GM19023 (cell line): ENCODE data around the gene OSBPL3.

Source experiments
- ATAC-seq: cut with Tn5 transposase; IDR thresholded peaks from one replicate; pipeline ENCODE4 v1.9.1; 2021; ENCODE audit warnings: mild to moderate bottlenecking, moderate library complexity; ENCODE audit not compliant: unreplicated experiment

Gene OSBPL3

DNA sequence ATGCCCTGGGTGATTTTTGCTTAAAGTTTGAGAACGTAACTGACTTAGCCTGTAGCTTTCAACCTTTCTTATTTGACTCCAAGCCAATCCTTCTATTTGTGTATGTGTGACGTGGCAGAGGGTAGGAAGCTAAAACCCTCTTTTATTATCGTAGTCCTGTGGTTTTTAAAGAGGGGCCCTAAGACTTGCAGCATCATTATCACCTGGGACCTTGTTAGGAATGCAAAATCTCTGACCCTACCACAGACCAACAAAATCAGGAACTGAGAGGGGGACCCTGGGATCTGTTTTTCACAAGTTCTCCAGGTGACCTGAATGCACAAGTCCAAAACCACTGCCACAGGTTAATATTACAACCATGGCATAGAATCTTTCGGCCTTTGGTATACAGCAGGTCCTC, 80.1 kb downstream of the OSBPL3 start:
- peak; percentile 46 for ATAC-seq

DNA sequence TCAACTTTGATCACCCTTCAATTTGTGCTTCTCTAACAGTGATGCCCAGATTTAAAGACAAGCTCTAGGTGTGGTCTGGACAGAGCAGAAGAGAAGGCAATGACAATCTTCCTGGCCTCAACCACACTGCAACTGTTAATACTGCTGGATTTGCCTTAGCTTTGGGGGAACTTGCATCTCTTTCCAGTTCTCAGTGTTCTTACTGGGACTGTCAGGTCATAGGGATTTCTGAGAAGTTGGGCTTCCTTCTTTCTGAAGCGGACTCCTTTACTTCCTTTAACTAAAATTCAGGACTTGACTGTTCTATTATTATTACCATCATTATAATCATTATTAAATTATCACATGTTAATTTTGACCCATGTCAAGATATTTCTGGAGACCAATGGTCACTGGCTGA, 80.8 kb downstream of the OSBPL3 start:
- no peak for ATAC-seq

DNA sequence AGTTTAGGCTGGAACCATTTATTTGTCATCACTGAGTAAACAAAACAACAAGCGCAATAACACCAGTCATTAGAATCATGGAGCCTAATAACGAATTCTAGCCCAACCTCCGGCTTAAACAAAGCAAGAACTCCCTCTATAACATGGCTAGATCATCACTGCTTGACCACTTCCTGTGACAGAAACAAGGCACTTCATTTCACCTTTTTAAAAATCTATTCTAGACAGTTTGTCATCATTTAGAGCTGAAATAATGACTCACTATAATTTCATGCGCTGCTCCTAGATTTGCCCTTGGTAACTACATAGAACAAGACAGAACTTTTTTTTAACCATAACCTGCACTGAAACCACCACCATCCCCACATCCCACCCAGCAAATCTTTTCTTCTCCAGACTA, 81.3 kb downstream of the OSBPL3 start:
- no peak for ATAC-seq

DNA sequence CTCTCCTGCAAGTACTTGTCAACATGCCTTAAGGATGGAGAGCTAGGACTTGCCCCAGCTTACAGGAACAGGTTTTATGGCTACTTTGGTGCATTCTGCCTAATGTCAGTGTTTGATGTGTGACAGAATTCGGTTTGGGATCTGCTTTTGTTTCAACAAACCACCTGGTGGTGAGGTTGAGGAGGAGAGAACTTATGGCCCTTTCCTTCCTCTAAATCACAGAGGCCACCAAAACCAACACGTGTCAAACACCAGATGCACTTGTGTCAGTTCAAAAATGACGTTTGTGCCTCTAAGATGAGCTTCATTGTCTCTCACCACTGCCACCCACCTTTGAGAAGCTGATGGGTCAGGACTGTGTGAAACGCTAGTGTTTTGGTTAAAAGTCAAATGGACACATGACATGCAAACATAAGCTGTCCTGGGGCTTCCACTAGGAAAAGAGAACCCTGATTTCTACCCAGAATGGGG, 83.9 kb downstream of the OSBPL3 start:
- peak; percentile 67 for ATAC-seq

DNA sequence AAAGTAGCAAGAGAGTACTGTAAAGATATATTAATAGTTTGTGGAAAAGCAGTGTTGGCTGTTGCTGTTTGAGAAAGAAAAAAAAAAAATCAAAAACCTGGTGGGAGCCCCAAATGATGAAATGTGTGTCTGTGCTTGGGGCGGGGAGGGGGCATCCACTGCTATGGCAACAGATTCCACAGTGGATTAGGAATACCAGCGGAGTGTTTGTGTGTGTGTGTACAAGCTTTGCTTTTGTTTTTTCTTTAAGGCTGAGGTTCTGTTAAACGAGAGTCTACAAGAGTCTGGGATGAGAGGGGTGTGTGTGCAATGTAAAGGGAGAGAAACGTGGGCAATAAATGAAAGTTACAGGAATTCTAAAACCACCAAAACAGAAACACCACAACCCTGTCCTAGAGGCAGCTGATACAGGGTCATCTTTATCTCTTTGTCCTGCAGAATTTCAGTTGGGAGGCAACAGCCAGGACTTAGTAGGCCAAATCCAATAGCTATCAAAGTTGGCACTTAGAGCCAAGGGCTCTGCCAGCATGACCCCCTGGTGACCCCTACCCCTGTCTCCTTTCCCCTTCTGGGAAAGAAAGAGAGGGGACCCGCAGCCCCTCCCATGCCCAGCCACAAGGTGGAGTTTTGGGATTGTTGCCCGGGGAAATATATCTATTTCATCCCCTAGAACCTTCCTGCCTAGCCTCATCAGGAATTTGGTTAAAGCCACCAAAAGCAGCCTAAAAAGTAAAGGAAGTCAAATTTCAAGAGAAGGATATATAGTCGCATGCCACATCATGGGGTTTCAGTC, 85.4 kb downstream of the OSBPL3 start:
- ATAC-seq = no peak

DNA sequence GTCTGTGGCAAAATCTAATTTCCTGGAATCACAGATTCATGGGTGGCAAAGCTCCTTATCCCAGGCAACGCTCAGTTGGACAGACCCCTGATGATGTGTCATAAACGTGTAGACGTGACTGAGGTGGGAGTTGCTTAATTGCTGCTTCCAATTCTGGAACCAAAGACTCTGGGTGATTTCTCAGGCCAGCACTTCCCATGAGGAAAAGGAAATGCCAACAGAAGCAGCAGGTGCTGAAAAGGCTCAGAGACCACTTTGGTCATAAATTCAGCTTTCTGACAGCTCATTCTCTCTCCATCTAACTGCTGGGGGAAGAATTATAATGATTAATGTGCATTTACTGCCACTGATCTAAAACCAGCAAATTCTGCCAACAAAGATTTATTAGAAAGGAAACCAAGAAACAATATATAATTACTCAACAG, 88.7 kb downstream of the OSBPL3 start:
- ATAC-seq = no peak

DNA sequence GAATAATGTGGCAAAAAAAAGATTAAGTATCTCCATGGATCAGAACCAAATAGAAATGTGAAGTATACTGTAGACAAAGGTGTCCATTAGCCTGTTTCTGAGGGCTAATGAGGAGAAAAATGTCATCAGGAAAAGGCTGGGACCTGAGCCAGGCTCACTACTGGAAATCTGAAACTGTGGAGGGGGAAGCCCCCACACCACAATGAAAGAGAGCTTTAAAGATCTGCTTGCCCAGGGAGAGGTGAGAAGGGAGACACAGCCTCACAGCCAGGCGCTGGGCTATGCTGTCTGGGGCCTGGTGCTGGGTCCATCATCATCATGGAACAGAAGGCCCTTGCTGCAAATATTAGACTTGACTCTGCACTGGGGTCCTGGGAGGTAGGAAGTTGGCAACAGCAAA, 90.4 kb downstream of the OSBPL3 start:
- no peak for ATAC-seq

DNA sequence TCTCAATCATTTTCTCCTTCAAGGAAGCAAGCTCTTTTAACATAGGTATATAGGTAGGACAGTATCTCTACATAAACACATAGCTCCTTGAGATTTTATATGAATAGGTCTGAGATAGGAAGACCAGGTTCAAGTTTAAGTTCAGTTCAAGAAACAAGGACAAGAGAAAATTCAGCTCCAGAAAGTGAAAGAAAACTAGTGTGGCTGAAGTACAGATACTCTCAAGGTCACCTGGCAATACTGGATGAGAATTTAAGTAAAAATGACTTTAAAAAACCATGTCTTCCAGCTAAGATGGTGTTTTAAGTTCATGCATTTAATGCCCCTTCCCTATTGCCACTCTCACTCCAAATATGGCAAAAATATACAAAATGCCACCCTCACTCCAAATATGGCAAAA, 91.3 kb downstream of the OSBPL3 start:
- no peak for ATAC-seq

DNA sequence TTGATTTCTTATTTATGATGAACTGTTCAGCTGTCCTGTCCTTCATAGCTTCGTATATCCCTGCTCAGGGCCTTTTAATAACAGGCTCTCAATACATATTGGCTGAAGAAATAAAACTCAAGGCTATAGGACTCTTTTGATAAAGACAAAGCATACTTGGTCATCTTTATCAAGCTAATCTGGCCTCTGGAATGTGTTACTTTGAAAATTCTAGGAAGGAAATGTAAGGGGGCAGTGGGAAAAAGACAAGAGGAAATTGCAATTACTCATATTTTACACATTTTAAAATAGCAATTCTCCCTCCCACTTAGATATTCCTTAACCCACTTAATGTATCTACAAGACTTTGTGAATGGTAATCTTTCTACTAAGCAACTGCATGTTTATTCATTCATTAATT, 94.3 kb downstream of the OSBPL3 start:
- no peak for ATAC-seq

DNA sequence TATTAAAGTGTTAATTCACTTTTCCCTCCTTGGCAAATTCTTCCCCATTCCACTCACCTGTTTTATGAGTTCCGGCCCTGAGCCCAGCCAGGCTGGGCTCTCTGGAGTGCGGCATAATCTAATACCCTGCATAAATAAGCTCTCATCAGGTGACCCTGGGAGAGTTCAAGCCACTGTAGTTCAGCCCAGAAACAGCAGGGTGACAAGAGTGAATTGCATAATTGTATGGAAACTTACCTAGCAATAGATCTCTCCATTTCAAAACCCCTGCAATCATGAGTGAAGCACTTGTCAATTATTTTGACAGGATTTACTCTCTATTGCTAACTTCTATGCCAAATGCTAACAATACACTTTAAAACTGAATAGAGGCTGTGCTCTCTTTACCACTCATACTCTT, 94.7 kb downstream of the OSBPL3 start:
- no peak for ATAC-seq

DNA sequence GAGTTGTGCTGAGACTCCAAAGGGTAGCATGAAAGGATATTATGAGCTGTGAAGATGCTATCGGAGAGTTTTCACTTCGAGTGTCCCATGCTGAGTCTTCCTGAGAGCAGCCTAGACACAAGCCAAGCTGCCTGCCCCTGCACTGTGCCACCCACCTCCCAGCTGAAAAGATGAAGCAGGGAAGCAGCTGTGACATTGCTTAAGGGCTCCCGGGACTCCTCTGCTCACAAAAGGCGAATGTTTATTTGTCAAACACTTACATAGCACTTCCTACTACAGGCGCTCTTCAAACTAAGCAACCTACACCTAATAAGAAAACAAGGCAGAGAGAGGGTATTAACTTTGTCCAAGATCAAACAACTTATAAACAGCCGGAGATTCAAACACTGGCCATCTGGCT, 95.6 kb downstream of the OSBPL3 start:
- ATAC-seq = no peak

DNA sequence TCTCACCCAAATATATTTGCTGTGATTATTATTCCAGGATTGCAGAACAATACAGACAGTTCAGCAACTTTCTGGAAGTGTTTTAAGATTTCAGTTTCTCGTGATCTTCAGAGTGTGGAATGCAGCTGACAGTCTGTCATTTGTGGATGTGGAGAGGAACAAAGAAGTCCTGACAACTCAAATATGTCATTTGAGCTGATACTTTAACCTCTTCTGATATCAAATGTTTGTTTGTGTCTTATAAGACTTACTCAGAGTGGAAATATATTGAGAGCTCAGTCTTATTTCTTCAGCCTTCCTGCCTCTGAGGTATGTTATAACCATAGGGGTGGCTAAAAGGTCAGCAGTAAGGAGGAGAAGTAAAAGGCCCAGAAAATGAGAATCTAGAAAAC, 96.4 kb downstream of the OSBPL3 start:
- no peak for ATAC-seq

DNA sequence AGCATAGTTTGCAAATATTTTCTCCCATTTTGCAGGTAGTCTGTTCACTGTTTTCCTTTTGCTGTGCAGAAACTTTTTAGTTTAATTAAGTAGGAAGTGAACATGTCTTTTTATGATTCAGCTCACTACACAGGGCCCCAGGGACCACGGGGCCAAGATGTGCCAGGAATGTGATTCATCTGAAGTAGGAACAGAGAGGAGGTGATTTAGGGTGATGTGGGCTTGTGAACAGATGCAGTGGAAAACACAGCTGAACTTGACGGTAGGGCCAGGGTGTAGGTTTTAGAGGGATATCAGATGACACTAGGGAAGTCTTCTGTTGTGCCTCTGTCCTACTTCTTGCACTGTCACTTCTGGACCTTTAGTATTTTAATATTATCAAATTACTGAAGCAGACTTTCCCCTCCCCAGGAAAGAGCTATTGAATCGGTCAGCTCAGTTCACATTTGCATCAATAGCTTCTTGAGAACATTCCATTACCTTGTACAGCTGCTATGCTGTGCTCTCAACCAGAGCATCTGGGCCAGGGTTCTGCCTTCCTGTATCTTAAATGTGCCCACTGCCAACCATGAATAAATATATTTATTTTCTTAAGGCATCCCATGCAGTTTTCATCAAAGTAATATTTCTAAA, 96.9 kb downstream of the OSBPL3 start:
- ATAC-seq = no peak

DNA sequence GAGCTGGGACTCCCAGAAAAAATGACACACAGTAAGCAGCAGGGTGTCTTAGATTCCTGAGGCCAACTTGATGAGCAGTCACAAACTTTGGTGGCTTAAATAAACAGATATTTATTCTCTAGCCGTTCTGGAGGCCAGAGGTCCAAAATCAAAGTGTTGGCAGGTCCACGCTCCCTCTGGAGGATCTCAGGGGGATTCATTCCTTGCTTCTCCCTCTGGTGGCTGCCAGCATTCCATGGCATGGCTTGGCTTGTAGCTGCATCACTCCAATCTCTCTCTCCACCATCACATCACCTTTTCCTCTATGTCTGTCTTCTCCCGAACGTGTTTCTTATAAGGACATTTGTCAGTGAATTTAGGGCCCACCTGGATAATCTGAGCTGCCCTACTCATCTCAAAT, 98.4 kb downstream of the OSBPL3 start:
- ATAC-seq = no peak

DNA sequence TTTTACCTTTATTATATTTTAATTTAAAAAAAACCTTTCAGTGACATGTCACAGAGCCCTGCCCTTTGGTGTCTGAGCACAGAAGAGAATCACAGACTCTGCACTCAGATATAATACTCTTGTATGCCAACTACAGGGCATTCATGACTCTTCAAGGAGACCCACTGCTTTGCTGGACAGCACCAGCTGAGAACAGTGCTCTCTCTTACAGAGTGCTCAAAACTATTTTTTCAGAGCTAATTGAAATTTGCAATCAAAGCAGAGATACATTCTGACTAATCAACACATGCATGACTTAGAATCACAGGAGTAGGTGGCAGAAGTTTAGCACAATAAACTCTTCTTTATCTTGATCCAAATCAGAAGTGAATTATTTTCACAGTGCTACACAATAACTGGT, 99.1 kb downstream of the OSBPL3 start:
- no peak for ATAC-seq

DNA sequence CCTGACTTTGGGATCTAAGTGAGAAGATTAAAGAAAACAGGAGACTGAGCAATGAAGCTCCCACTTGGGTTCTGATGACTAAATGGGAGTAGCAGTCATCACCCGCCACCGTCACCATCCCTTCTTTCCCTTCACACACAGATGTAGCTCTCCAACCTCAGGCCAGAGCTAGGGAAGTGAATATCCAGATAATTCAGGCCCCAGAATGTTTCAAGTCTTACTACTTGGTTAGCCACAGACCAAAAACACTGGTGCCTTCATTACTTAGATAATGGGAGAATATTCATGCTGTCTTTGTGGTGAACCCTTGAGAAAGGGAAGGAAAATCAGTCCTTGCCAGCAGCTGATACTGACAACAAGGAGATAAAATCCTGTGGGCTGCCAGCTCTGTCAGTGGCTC, 100.7 kb downstream of the OSBPL3 start:
- ATAC-seq = no peak

DNA sequence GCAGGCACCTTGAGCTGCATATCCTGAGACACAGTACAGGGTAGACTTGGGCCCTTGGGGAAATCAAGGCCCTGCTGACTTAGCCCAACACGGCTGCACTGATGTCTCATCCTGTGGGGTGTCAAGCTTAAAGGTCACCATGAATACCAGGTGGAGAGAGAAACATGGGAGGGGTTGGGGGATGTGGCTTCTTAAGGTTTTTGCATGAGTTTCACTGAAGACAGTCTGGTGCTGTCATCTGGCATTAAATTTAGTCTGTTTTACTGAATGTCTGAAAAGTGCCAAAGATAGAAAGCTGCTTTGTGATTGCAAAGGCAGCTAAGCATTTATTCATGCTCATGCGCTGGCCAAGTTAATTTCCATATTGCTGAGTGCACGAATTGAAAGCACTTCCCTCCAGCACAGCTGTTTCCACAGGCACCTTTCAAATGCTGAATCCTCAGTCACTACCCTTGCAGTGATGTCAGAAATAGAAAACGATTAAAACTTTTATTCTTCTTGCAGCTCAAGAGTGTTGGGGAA, 102.1 kb downstream of the OSBPL3 start:
- peak; percentile 97 for ATAC-seq

DNA sequence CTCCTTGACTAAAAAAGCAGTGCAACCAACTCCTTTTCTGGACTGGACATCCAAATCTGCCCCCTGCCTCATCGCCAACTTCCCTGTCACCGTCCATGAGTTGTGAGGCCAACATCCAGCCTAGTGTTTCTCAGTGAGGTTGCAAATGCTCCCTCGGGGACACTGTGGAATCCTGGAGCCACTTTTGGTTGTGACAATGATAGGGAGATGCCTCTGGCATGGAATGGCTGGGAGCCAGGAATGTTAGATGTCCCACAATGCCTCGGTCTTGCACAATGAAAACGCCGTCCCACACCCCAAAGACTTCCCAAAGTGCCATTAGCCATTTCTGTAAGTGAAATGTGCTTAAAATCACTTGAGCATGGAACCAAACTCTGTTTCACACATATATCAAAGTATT, 105.2 kb downstream of the OSBPL3 start:
- ATAC-seq = no peak

DNA sequence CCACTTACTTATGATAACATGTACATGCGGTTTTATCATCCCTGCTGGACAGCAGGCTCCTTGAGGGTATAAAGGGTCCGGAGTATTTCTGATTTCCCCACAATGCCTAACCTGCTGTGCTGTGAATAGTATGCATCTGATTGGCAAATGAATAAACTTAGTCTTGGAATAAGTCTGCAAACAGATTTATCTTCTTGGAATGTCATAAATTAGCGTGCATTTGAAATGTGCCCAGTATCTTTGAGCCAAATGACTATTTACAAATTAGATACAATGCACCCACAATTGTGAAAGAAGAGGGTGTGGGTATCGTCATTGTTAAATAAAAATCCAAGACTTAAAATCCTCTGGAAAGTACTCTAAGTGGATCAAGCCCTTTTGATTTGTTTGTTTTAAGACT, 106.0 kb downstream of the OSBPL3 start:
- no peak for ATAC-seq

DNA sequence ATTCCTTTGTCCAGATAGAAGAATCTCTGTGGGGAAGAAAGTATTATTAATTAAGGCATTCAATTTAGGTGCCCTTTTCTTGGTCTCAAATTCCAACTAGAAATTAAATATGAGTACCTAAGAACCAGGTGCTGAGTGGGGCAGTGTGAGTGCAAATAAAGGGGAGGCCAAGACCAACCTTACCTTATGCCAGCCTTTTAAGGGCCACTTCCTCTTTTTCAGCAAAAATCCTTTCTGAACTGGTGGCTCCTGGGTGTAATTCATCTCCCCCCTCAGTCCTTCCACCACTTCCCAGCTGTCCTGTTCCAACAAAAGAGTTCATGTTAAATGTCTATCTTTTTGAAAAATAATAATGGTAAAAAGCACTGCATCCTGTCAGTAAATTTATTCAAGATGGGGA, 108.2 kb downstream of the OSBPL3 start:
- no peak for ATAC-seq

DNA sequence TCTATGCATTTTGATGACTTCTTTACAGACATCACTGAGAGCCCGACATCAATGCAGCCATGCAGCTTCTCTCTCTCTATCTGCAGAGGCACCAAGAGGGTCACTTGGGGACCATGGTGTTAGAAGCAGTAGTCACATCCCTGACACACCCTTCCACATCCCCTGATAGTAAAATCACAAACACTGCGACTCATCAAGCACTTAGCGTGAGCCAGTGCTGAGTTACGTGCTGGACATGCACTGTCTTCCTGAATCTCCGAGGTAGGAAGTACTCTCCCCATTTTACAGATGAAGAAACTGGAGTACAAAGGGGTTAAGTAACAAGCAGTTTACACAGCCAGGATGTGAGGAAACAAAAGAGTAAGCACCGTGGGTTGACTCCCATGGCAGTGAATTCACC, 109.2 kb downstream of the OSBPL3 start:
- ATAC-seq = no peak

DNA sequence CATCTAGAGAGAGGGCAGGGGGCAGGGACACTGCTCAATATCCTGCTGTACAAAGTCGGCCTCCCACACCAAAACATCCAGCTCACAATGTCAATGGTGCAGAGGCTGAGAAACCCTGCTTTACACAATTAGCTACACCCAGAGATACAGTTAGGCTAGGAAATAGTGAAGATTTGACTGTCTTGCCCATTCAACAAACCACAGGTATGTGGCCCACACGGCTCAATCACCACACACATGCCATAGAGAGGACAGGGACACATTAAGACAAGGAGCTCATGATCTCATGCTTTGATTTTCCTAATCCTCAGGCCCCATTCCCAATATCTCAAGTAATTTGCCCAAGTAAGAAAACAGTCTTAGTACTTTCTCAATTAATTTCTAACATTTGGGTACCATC, 110.4 kb downstream of the OSBPL3 start:
- no peak for ATAC-seq
